HepG2 (cell line): ENCODE data around the gene CDK2. TPM values are rescaled to one million over a fixed set of nuclear protein-coding genes. Genes with fewer than 3 reads are reported as not detected.
A peak's percentile ranks its signal among the peaks of the same experiment; 100 is the strongest.

Experiments used
- ATF7 ChIP-seq, 2 experiments: fragments of 450-650 bp in 1 of 2; sonication (generic) in 1 of 2; formaldehyde crosslinking in 1 of 2; IDR thresholded peaks; 2 replicates each; pipeline versions ENCODE4 v1.4.0 to v1.6.1; 2016 to 2020; ENCODE audit warnings: antibody characterized with exemption in 1 of 2, mild to moderate bottlenecking in 1 of 2, missing genetic modification reagents in 1 of 2
- CCAR2 ChIP-seq: fragments of 200-400 bp; formaldehyde crosslinking; optimal IDR thresholded peaks from 2 replicates; pipeline ENCODE3; 2018; ENCODE audit warnings: low read depth, mild to moderate bottlenecking, low read length, moderate library complexity
- CREB1 ChIP-seq, 2 experiments: fragments of 450-650 bp in 1 of 2; IDR thresholded peaks; 2 replicates each; pipeline ENCODE4 v1.6.1; 2016 to 2017; ENCODE audit warnings: control low read depth in 1 of 2, mild to moderate bottlenecking in 1 of 2, missing compliant biosample characterization in 1 of 2, missing genetic modification characterization in 1 of 2
- GFI1 ChIP-seq: sonication (generic); formaldehyde crosslinking; IDR thresholded peaks from 2 replicates; pipeline ENCODE4 v1.5.0; 2020; ENCODE audit warnings: missing genetic modification reagents, mild to moderate bottlenecking, borderline replicate concordance
- NFKB2 ChIP-seq: sonication (generic); formaldehyde crosslinking; IDR thresholded peaks from 2 replicates; pipeline ENCODE4 v1.4.0; 2020; ENCODE audit warnings: missing genetic modification reagents, borderline replicate concordance
- PITX1 ChIP-seq: sonication (generic); formaldehyde crosslinking; IDR thresholded peaks from 2 replicates; pipeline ENCODE4 v1.5.1; 2020; ENCODE audit warnings: mild to moderate bottlenecking, missing genetic modification reagents
- RFXANK ChIP-seq: IDR thresholded peaks from 2 replicates; pipeline ENCODE4 v1.6.1; 2016
- RXRB ChIP-seq: IDR thresholded peaks from 2 replicates; pipeline ENCODE4 v1.6.1; 2016; ENCODE audit warnings: borderline replicate concordance, missing genetic modification reagents, missing compliant biosample characterization
- SALL1 ChIP-seq: sonication (generic); formaldehyde crosslinking; IDR thresholded peaks from 2 replicates; pipeline ENCODE4 v1.8.0; 2022; ENCODE audit warnings: mild to moderate bottlenecking, missing genetic modification reagents
- ZMAT3 ChIP-seq: sonication (generic); formaldehyde crosslinking; conservative IDR thresholded peaks from 2 replicates; pipeline ENCODE4 v1.7.0; 2021; ENCODE audit warnings: missing genetic modification reagents
- ZNF33B ChIP-seq: sonication (generic); formaldehyde crosslinking; IDR thresholded peaks from 2 replicates; pipeline ENCODE4 v1.5.1; 2020; ENCODE audit warnings: mild to moderate bottlenecking, missing genetic modification reagents
- ZNF614 ChIP-seq: IDR thresholded peaks from 2 replicates; pipeline ENCODE4 v1.6.1; 2018; ENCODE audit warnings: missing biosample characterization, missing genetic modification reagents, inconsistent platforms, borderline replicate concordance
- ZNF891 ChIP-seq: sonication (generic); formaldehyde crosslinking; IDR thresholded peaks from 2 replicates; pipeline ENCODE4 v1.5.0; 2020; ENCODE audit warnings: mild to moderate bottlenecking, missing genetic modification reagents
- ZSCAN9 ChIP-seq: IDR thresholded peaks from 2 replicates; pipeline ENCODE4 v1.6.1; 2016; ENCODE audit warnings: borderline replicate concordance
- polyA plus RNA-seq, 8 experiments: library from polyadenylated mRNA; depleted of rRNA in 3 of 8; stranded (reverse) in 7 of 8; unstranded in 1 of 8; fragments of >200 nt; fragmentation: Illumina TruSeq in 4 of 8; extraction: Trizol in 4 of 8; gene quantifications; 2 replicates each; pipeline versions ENCODE4 v1.2.1 to v1.2.3, GENCODE V29; 2011 to 2016; ENCODE audit warnings: low read depth in 4 of 8, missing spikeins in 1 of 8, mixed read lengths in 1 of 8; ENCODE audit not compliant: insufficient read depth in 1 of 8
- total RNA-seq, 5 experiments: library from RNA; depleted of rRNA; stranded (reverse); fragments of >200 nt; fragmentation: Illumina TruSeq; extraction: Trizol; gene quantifications; 2 replicates each; pipeline ENCODE4 v1.2.3, GENCODE V29; 2016; ENCODE audit warnings: low read depth in 1 of 5
- TF ChIP-seq, protein P1 (sequence below): sonication (generic); formaldehyde crosslinking; IDR thresholded peaks from 2 replicates; pipeline ENCODE4 v1.8.1; 2023; ENCODE audit warnings: mild to moderate bottlenecking, moderate library complexity, missing genetic modification reagents
- TF ChIP-seq, protein P2 (sequence below): sonication (generic); formaldehyde crosslinking; IDR thresholded peaks from 2 replicates; pipeline ENCODE4 v1.5.0; 2020; ENCODE audit warnings: mild to moderate bottlenecking, missing genetic modification reagents
- TF ChIP-seq, protein P3 (sequence below): sonication (generic); formaldehyde crosslinking; IDR thresholded peaks from 2 replicates; pipeline ENCODE4 v1.8.0; 2022; ENCODE audit warnings: mild to moderate bottlenecking, missing genetic modification reagents
- TF ChIP-seq, protein P4 (sequence below): sonication (generic); formaldehyde crosslinking; IDR thresholded peaks from 2 replicates; pipeline ENCODE4 v1.4.0; 2020; ENCODE audit warnings: missing genetic modification reagents
- TF ChIP-seq, protein P5 (sequence below): IDR thresholded peaks from 2 replicates; pipeline ENCODE4 v1.6.1; 2018; ENCODE audit warnings: missing genetic modification reagents, mild to moderate bottlenecking, missing compliant biosample characterization

The CDK2 gene
- total and polyA plus RNA-seq, 2 of the 13 experiments (the other 11 are each of a cell fraction or from before 2014, with no cell fraction given) = 47.5 to 52.6 TPM

DNA sequence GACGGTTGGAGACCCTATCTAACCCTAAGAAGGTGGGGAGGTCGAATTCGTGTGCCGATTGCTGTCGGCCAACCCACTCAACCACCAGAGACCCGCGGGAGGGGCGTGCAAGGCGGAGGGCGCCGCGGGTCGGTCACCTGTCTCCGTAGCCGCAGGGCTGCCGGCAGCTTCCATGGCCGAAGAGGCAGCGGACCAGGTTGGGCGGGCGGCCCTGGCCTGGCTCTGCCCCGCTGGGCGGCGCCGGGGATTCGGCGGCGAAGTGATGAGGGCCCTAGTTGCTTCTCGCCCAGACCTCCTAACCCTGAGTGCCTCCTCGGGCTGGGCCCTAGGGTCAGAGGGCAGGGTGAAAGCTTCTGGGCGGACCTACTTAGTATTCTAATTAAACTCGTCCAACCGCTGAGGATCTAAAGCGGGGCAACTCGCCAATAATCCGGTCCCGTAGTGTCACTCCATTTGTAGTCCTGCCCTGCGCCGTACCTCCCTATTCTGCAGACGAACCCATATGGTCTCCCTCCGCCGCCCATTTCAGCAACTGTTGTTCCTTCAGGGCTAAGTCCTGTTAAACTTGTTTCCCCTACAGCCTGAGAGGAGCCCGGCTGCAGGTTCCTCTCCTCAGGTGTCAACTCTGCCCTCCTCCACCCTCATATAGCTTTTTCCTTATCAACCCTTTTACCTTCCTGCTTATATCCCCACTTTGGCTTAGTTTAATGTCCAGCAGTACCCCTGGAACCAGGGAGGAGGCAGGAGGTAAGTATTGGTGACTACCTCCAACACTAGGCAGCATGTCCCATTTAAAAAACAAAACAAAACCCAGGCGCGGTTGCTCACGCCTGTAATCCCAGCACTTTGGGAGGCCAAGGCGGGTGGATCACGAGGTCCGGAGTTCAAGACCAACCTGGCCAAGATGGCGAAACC lies 38.8 kb upstream of the CDK2 start, which contains the start of gene PYM1 (continued):
- TF ChIP-seq, protein P1, sequence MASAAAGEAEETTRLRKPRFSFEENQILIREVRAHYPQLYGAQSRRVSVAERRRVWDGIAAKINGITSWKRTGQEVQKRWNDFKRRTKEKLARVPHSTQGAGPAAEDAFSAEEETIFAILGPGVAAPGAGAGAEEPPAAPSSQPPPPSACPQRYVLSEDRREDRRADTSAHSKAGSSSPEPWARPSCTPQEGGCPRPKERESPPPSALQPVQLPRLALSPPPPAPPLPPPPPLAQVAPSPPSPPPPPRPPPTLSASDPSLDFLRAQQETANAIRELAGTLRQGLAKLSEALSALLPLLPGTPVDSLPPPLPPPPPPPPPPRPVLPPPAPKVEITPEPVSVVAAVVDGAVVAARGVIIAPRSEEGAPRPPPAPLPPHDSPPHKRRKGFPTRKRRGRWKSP (CRISPR knock-in tag) = peak; percentile 44; the same call in 1 of the 2 replicates
- TF ChIP-seq, protein P2, sequence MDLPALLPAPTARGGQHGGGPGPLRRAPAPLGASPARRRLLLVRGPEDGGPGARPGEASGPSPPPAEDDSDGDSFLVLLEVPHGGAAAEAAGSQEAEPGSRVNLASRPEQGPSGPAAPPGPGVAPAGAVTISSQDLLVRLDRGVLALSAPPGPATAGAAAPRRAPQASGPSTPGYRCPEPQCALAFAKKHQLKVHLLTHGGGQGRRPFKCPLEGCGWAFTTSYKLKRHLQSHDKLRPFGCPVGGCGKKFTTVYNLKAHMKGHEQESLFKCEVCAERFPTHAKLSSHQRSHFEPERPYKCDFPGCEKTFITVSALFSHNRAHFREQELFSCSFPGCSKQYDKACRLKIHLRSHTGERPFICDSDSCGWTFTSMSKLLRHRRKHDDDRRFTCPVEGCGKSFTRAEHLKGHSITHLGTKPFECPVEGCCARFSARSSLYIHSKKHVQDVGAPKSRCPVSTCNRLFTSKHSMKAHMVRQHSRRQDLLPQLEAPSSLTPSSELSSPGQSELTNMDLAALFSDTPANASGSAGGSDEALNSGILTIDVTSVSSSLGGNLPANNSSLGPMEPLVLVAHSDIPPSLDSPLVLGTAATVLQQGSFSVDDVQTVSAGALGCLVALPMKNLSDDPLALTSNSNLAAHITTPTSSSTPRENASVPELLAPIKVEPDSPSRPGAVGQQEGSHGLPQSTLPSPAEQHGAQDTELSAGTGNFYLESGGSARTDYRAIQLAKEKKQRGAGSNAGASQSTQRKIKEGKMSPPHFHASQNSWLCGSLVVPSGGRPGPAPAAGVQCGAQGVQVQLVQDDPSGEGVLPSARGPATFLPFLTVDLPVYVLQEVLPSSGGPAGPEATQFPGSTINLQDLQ (CRISPR knock-in tag) = no peak
- TF ChIP-seq ZNF891 = peak; percentile 73; the same call in 1 of the 2 replicates
- TF ChIP-seq CCAR2 = no peak
- TF ChIP-seq NFKB2 (CRISPR knock-in tag) = peak; percentile 42
- peak; percentile 49; the same call in 1 of the 2 replicates for TF ChIP-seq ZSCAN9 (CRISPR knock-in tag)
- no peak for TF ChIP-seq RFXANK (CRISPR knock-in tag)
- TF ChIP-seq PITX1 (CRISPR knock-in tag) = peak; percentile 21
- peak; percentile 45; the same call in 1 of the 2 replicates for TF ChIP-seq SALL1 (CRISPR knock-in tag)
- peak; percentile 55; the same call in 1 of the 2 replicates for TF ChIP-seq ZNF614 (CRISPR knock-in tag)
- peak; percentile 63; the same call in 1 of the 2 replicates for TF ChIP-seq ZNF33B (CRISPR knock-in tag)
- TF ChIP-seq RXRB (CRISPR knock-in tag) = 0 out of 2 replicates have a peak, but pooled peaks have one; percentile 32
- TF ChIP-seq, protein P3, sequence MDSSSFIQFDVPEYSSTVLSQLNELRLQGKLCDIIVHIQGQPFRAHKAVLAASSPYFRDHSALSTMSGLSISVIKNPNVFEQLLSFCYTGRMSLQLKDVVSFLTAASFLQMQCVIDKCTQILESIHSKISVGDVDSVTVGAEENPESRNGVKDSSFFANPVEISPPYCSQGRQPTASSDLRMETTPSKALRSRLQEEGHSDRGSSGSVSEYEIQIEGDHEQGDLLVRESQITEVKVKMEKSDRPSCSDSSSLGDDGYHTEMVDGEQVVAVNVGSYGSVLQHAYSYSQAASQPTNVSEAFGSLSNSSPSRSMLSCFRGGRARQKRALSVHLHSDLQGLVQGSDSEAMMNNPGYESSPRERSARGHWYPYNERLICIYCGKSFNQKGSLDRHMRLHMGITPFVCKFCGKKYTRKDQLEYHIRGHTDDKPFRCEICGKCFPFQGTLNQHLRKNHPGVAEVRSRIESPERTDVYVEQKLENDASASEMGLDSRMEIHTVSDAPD (CRISPR knock-in tag) = no peak
- TF ChIP-seq CREB1 (IDR thresholded peaks at IDR 0.05) = no peak
- peak; percentile 49; the same call in 1 of the 2 replicates for TF ChIP-seq CREB1 (CRISPR knock-in tag; IDR thresholded peaks at IDR 0.05)
- peak; percentile 42; the same call in 1 of the 2 replicates for TF ChIP-seq ZMAT3
- TF ChIP-seq, protein P4, sequence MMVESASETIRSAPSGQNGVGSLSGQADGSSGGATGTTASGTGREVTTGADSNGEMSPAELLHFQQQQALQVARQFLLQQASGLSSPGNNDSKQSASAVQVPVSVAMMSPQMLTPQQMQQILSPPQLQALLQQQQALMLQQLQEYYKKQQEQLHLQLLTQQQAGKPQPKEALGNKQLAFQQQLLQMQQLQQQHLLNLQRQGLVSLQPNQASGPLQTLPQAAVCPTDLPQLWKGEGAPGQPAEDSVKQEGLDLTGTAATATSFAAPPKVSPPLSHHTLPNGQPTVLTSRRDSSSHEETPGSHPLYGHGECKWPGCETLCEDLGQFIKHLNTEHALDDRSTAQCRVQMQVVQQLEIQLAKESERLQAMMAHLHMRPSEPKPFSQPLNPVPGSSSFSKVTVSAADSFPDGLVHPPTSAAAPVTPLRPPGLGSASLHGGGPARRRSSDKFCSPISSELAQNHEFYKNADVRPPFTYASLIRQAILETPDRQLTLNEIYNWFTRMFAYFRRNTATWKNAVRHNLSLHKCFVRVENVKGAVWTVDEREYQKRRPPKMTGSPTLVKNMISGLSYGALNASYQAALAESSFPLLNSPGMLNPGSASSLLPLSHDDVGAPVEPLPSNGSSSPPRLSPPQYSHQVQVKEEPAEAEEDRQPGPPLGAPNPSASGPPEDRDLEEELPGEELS (CRISPR knock-in tag) = peak; percentile 30; the same call in 1 of the 2 replicates
- TF ChIP-seq GFI1 (CRISPR knock-in tag) = peak; percentile 62; the same call in 1 of the 2 replicates
- TF ChIP-seq, protein P5, sequence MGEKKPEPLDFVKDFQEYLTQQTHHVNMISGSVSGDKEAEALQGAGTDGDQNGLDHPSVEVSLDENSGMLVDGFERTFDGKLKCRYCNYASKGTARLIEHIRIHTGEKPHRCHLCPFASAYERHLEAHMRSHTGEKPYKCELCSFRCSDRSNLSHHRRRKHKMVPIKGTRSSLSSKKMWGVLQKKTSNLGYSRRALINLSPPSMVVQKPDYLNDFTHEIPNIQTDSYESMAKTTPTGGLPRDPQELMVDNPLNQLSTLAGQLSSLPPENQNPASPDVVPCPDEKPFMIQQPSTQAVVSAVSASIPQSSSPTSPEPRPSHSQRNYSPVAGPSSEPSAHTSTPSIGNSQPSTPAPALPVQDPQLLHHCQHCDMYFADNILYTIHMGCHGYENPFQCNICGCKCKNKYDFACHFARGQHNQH (CRISPR knock-in tag) = 0 out of 2 replicates have a peak, but pooled peaks have one; percentile 13
- no peak for TF ChIP-seq ATF7 (IDR thresholded peaks at IDR 0.05)
- TF ChIP-seq ATF7 (CRISPR knock-in tag; IDR thresholded peaks at IDR 0.05) = no peak
